GM12872 (cell line): Measurements from ENCODE around the gene GAN.

Experiments used
- TF ChIP-seq, protein P1 (sequence below): IDR thresholded peaks from 3 replicates; pipeline ENCODE4 v1.5.1; 2011; ENCODE audit warnings: low read depth, mild to moderate bottlenecking, low read length, moderate library complexity; ENCODE audit not compliant: insufficient read depth

GAN gene

DNA sequence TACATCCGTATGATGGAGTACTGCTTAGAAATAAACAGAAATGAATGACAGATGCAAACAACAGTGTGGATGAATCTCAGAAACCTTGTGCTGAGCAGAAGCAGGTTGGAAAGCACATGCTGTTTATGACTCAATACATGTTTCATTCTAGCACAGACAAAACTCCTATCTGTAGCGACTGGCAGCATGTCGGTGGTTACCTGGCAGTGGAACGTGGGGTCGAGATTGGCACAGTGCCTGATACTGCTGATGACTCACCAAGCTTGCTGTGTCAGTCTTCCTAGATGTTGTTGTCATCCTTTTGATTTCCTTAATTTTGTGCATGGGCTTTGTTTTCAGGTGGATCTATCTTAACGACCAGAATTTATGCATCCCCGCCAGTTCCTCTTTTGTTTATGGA lies 62.1 kb downstream of the GAN start:
- TF ChIP-seq, protein P1, sequence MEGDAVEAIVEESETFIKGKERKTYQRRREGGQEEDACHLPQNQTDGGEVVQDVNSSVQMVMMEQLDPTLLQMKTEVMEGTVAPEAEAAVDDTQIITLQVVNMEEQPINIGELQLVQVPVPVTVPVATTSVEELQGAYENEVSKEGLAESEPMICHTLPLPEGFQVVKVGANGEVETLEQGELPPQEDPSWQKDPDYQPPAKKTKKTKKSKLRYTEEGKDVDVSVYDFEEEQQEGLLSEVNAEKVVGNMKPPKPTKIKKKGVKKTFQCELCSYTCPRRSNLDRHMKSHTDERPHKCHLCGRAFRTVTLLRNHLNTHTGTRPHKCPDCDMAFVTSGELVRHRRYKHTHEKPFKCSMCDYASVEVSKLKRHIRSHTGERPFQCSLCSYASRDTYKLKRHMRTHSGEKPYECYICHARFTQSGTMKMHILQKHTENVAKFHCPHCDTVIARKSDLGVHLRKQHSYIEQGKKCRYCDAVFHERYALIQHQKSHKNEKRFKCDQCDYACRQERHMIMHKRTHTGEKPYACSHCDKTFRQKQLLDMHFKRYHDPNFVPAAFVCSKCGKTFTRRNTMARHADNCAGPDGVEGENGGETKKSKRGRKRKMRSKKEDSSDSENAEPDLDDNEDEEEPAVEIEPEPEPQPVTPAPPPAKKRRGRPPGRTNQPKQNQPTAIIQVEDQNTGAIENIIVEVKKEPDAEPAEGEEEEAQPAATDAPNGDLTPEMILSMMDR, result no peak

DNA sequence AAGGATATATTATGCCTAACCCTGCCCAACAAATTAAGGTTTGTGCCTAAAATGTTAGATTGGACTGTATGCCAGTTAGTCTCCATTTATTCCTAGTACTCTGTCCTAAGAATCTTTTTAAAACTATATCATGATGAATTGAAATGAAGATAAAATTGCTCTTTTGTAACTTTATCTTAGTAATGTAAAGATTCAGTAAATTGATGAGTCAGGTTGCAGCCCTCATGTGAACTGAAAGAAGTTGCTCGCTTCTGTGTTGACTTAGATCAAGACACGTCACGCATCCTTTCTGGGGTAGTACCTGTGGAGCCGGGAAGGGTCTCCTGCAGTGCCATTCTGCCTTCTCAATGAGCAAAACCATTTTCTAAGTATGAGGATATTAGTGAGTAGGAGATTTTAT lies 63.3 kb downstream of the GAN start:
- TF ChIP-seq, protein P1, result no peak

DNA sequence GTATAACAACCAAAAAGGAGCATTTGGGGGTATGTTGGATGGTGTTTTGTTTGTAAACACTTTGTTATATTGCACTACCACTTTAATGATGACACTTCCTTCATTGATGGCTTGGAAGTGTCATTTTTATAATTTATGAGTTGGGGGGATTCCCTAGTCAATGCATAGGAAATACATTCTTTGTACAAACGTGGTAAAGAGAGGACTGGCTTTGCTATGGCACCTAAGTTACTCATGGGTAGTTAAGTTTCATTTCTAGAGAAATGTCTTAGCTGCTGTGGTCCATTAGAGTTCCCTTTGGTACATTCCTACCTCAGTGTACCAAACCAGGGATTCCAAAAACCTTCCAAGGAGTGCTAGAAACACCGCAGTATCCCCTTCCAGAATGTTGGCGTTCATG lies 66.2 kb downstream of the GAN start:
- TF ChIP-seq, protein P1, result no peak

DNA sequence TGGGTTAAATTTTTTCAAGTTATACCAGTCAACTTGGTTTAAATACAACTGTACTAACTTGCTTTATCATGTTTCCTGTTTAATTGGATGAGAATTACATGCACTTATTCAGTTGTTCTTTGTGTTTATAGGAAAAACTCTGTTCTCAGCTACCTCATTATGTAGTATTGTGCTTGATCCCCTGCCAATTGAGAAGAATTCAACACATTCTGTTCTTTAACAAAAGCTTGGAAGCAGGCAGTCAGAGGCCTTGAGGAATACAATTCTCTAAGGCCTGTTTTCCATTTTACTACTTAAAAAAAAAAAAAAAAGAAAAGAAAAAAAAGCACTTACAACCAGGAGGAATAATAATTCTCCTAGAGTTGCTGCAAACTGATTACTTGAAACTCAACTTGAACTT lies 69.2 kb downstream of the GAN start:
- TF ChIP-seq, protein P1, result no peak

DNA sequence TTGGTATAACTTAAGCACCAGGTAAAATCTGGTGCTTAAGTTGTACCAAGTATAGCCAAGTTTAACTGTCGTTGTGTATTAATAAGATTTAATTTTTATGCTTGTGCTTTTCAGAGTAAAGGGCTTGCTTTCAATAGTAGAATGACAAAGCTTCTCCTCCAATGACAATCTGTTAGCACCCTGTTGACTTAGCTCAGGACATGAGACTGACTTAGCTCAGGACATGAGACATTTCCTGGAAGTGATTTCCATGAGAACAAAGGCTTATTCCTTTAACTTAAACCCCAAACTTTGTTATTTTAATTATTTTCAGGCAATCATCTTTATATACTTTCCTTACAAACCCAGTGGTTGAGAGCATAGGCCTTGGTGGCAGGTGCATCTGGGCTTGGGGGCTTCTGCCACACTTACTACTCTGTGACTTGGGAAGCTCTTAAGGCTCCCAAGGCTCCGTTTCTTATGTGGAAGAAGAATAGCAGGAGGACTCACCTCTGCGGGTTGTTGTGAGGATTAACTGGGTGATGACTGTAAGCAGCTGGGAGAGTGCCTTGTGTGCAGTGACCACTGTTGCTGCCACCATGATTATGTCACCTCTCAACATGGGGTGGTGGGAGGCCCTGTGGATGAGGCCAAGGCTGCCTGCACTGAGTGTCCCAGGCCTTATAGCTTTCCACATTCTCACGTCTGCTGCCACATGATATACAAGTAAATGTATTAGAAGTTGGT lies 70.4 kb downstream of the GAN start:
- TF ChIP-seq, protein P1, result no peak

DNA sequence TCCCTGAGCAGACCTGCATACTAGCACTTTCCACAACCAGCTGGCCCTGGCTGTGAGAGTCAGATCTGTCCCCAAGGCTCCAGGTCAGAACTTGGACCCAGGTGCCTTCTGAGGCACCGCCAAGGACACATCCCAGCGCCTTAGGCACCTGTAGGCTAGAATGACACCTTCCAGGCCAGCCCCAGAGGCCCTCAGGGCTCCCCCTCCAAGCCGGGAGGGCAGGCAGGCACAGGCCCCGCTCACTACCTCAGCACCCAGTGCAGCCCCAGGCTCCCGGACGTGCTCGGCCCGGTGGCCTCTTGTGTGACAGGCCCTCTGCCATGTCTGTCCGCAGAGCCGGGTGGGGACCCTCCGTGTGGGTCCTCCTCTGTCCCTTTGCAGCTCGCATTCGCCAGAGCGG lies 73.6 kb downstream of the GAN start:
- TF ChIP-seq, protein P1, result no peak

DNA sequence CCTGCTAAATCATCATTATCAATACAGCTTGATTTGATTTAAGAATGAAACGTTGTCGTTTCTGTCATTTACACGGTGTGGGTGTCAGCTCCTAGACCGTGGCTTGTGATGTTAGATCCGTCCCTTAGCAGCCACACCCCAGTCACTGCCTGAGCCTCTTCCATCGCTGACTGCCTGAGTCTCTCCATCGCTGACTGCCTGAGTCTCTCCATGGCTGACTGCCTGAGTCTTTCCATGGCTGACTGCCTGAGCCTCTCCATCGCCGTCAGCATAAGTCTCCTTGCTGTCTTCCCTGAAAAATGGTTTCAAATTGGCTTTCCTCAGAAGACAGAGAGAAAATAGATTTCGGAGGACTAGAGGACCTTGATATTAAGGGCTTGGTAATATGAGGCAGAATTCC lies 76.1 kb downstream of the GAN start:
- TF ChIP-seq, protein P1, result no peak
